Prostate gland (tissue), 2 donors: ENCODE measurements around the gene GMIP.

Experiments
- CTCF ChIP-seq, 4 experiments: fragments of 200-600 bp in 2 of 4; fragments of 450-650 bp in 2 of 4; sonication (generic) in 2 of 4; IDR thresholded peaks; 1 replicate in 3 of 4; 2 replicates in 1 of 4; pipeline ENCODE4 v1.5.1; 2016 to 2019; ENCODE audit warnings: antibody characterized with exemption in 4 of 4, mild to moderate bottlenecking in 2 of 4, moderate library complexity in 2 of 4
- POLR2A ChIP-seq: fragments of 450-650 bp; IDR thresholded peaks from one replicate; pipeline ENCODE4 v1.6.1; 2016; ENCODE audit warnings: antibody characterized with exemption, mild to moderate bottlenecking
- POLR2AphosphoS5 ChIP-seq: sonication (generic); formaldehyde crosslinking; IDR thresholded peaks from one replicate; pipeline ENCODE4 v1.6.1; 2017; ENCODE audit warnings: antibody characterized with exemption

DNA sequence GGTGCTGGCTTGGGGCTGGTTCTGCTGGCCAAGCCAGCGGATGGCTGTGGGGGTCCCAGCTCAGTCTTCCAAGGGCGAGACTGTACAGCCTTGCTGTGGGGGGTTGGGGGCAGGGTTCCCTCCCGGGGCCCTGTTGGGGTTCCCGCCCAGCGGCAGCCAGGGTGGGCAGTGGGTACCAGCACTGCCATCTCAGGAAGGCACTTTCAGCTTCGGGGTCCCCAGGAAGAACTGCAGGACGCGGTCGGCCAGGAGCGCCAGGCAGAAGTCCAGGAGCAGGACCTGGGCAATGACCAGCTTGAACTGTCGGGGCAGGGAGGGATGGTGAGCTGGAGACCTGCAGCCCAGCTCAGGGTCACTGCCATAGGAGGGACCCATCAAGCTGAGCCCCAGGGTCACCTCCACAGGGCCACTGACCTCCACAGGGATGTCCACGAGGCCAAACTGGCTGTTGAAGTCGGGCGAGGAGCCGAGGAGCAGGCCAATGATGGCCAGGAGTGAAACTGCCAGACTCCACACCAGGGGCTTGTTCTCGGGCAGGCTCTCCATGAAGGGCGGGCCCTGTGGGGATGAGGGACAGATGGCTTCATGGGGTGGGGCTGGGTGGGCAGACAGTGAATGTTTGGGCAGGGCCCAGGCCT, 1.9 kb upstream of the GMIP start:
- no peak for TF ChIP-seq POLR2A
- TF ChIP-seq CTCF (IDR thresholded peaks at IDR 0.05) = no peak
- TF ChIP-seq POLR2AphosphoS5 = no peak
